Spleen (tissue), 11 donors: ENCODE results near the gene TRIO. TPM values are rescaled to one million over a fixed set of nuclear protein-coding genes. Genes with fewer than 3 reads are reported as not detected.
A peak's percentile ranks its signal among the peaks of the same experiment; 100 is the strongest.

Experiments
- DNase-seq: peaks from one replicate; pipeline ENCODE4 v3.0.0-alpha.2; 2020
- H3K27ac ChIP-seq, 8 donors: fragments of 200-600 bp; sonication (generic) in 7 of 8; 1 replicate in 4 of 8; 2 replicates in 4 of 8; pipeline versions ENCODE4 v1.5.0 to v1.8.0; 2016 to 2021; ENCODE audit warnings: inconsistent platforms in 4 of 8, mild to moderate bottlenecking in 4 of 8, moderate library complexity in 1 of 8
- H3K27me3 ChIP-seq, 7 donors: fragments of 200-600 bp; sonication (generic) in 6 of 7; replicated peaks in 1 of 7; 1 replicate in 4 of 7; 2 replicates in 3 of 7; pipeline versions ENCODE4 v1.5.0 to v1.8.0; 2016 to 2021; ENCODE audit warnings: inconsistent platforms in 3 of 7, mild to moderate bottlenecking in 1 of 7
- H3K36me3 ChIP-seq, 6 donors: fragments of 200-600 bp; sonication (generic) in 5 of 6; 1 replicate in 4 of 6; 2 replicates in 2 of 6; pipeline versions ENCODE4 v1.5.0 to v1.8.0; 2016 to 2021; ENCODE audit warnings: inconsistent platforms in 2 of 6
- H3K4me1 ChIP-seq, 6 donors: fragments of 200-600 bp; sonication (generic) in 5 of 6; 1 replicate in 3 of 6; 2 replicates in 3 of 6; pipeline versions ENCODE4 v1.5.0 to v1.8.0; 2016 to 2021; ENCODE audit warnings: inconsistent platforms in 3 of 6
- H3K4me3 ChIP-seq, 8 donors: fragments of 200-600 bp; sonication (generic) in 7 of 8; 1 replicate in 4 of 8; 2 replicates in 4 of 8; pipeline versions ENCODE4 v1.5.0 to v1.8.0; 2016 to 2021; ENCODE audit warnings: inconsistent platforms in 4 of 8, mild to moderate bottlenecking in 4 of 8, moderate library complexity in 2 of 8
- H3K9me3 ChIP-seq, 8 donors: fragments of 200-600 bp; sonication (generic) in 7 of 8; 1 replicate in 4 of 8; 2 replicates in 4 of 8; pipeline versions ENCODE4 v1.5.0 to v1.8.0; 2016 to 2021; ENCODE audit warnings: inconsistent platforms in 4 of 8
- POLR2A ChIP-seq, 3 donors: fragments of 450-650 bp; IDR thresholded peaks; one replicate each; pipeline ENCODE4 v1.5.1; 2017; ENCODE audit warnings: antibody characterized with exemption in 3 of 3, mild to moderate bottlenecking in 1 of 3
- POLR2AphosphoS5 ChIP-seq, 3 donors: sonication (generic); formaldehyde crosslinking; IDR thresholded peaks; one replicate each; pipeline ENCODE4 v1.5.1; 2017; ENCODE audit warnings: antibody characterized with exemption in 3 of 3
- WGBS, 5 donors: extraction: QIAGEN DNeasy Blood & Tissue Kit in 3 of 5; methylation state at CpG; one replicate each; pipeline versions ENCODE4 v1.1.5 to v1.1.7; 2013 to 2018; 5-methylcytosine and 5-hydroxymethylcytosine counted together
- intact Hi-C: fragments of 100-400 bp; cut with DNase I; formaldehyde crosslinking; loops from one replicate; pipeline ENCODE4 v1.15.0; 2023; ENCODE audit warnings: low total_unique reads
- polyA plus RNA-seq, 3 donors: library from polyadenylated mRNA; stranded (reverse); fragments of 200-250 nt; gene quantifications; one replicate each; pipeline ENCODE4 v1.2.1, GENCODE V29; 2013
- total RNA-seq, 7 donors: library from RNA; depleted of rRNA in 3 of 7; stranded (reverse); fragments of >200 nt in 3 of 7; fragmentation: NEBNext Ultra II Directional in 4 of 7; extraction: Animal tissue kit (Norgen Biotek cat#: 25700) in 4 of 7; gene quantifications; one replicate each; pipeline versions ENCODE4 v1.1.0 to v1.2.1, GENCODE V29; 2016 to 2021
- TF ChIP-seq, protein P1 (sequence below), 11 experiments: fragments of 200-600 bp in 7 of 11; fragments of 450-650 bp in 4 of 11; sonication (generic) in 4 of 11; IDR thresholded peaks in 8 of 11; conservative IDR thresholded peaks in 3 of 11; 1 replicate in 7 of 11; 2 replicates in 4 of 11; pipeline versions ENCODE4 v1.4.0 to v1.8.0; 2016 to 2021; ENCODE audit warnings: antibody characterized with exemption in 11 of 11, inconsistent platforms in 4 of 11, mild to moderate bottlenecking in 1 of 11
- donor health status: healthy with polysubstance abuse.
- donor health status: DM: no; HTN: no; CAD: no; lungs with moderate emphysema.
- donor health status: DM: no; HTN: no; CAD: no.
- donor health status: Bipolar disorder and iron deficiency.
- donor health status: healthy.
- donor health status: DM: no; HTN: no; CAD: no.
- donor health status: DM: yes; HTN: yes; CAD: no.

Gene TRIO
- total and polyA plus RNA-seq, 10 donors, result 21.5 to 280 (median 190) TPM

DNA sequence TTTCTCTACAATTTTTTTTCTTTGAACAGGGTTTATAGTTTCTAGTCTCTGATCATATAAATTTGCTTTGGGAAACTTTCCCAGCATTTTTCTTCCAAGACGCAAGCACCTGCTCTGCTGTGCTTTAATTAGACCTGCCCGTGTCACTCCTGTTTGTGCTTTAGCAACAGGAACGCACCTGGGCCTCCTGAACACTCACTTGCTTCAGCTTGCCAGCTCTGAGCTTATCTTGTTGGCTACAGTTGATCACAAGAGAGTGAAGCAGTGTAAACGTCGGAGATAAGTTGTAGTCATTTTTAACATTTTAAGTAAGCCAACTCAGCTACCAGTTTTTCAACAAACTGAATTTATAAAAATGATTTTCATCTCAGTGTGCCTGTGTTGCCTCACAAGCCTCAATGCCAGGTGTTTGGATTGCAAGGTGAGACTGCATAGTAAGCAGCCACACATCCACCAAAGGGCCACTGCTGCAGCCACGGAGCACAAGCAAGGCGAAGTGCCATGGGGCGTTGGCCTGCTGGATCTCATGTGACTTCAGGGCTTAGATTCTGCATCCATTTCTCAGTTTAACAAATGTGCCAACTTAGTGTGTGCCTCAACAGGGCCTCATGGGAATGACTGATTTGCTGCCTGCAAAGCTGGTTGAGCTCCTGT is 166.9 kb downstream of the TRIO start:
- WGBS, 5 donors, result 89 to 96% (median 94%) methylated on average over 8 of the region's 8 CpGs
- H3K27ac ChIP-seq, result no peak overlapping the region
- no peak overlapping the region for H3K4me3 ChIP-seq
- H3K27me3 ChIP-seq, result no peaks in the 10 kb centered on the region
- H3K36me3 ChIP-seq, result peaks cover 0 to 99% (median 9%) of the 10 kb centered on the region in 6 donors
- intact Hi-C loops, result no loop called here
- TF ChIP-seq, protein P1, sequence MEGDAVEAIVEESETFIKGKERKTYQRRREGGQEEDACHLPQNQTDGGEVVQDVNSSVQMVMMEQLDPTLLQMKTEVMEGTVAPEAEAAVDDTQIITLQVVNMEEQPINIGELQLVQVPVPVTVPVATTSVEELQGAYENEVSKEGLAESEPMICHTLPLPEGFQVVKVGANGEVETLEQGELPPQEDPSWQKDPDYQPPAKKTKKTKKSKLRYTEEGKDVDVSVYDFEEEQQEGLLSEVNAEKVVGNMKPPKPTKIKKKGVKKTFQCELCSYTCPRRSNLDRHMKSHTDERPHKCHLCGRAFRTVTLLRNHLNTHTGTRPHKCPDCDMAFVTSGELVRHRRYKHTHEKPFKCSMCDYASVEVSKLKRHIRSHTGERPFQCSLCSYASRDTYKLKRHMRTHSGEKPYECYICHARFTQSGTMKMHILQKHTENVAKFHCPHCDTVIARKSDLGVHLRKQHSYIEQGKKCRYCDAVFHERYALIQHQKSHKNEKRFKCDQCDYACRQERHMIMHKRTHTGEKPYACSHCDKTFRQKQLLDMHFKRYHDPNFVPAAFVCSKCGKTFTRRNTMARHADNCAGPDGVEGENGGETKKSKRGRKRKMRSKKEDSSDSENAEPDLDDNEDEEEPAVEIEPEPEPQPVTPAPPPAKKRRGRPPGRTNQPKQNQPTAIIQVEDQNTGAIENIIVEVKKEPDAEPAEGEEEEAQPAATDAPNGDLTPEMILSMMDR (IDR thresholded peaks at IDR 0.05 in 8 of 11, conservative IDR thresholded peaks at IDR 0.05 in 3 of 11), result no peak
- TF ChIP-seq POLR2A (IDR thresholded peaks at IDR 0.05), result no peak
- no peak for TF ChIP-seq POLR2AphosphoS5 (IDR thresholded peaks at IDR 0.05)
- no peak for DNase-seq
- no peaks in the 10 kb centered on the region for H3K9me3 ChIP-seq
- H3K4me1 ChIP-seq, result peaks cover 0 to 3% (median 0%) of the 10 kb centered on the region in 6 donors

DNA sequence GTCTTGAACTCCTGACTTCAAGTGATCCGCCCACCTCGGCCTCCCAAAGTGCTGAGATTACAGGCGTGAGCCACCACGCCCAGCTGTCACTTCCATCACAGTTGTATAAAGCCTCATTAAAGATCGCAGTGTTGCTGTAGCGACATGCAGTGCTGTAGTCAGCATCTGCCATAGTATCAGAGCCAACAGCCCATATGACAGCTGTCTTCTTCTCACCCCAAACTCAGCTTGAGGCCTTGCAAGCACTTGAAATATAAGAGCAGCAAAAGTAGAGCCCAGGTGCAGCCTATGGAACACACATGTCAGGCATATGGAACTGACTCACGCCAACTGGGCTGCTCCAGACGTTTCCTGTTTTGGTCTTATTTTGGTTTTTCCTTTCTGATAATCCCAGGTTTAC is 167.8 kb downstream of the TRIO start:
- WGBS, 5 donors, result 87 to 96% (median 95%) methylated on average over 8 of the region's 8 CpGs
- Histone ChIP-seq H3K36me3 (peaks cover 0 to 97% (median 7%) of the 10 kb centered on the region in 6 donors), H3K27ac (no peak overlapping the region), H3K9me3 (no peaks in the 10 kb centered on the region), H3K27me3 (no peaks in the 10 kb centered on the region), H3K4me3 (no peak overlapping the region), H3K4me1 (peaks cover 0 to 3% (median 0%) of the 10 kb centered on the region in 6 donors)
- intact Hi-C loops, result no loop called here
- DNase-seq, result no peak
- TF ChIP-seq POLR2AphosphoS5 (IDR thresholded peaks at IDR 0.05), result no peak
- no peak for TF ChIP-seq POLR2A (IDR thresholded peaks at IDR 0.05)
- TF ChIP-seq, protein P1 (IDR thresholded peaks at IDR 0.05 in 8 of 11, conservative IDR thresholded peaks at IDR 0.05 in 3 of 11), result no peak

DNA sequence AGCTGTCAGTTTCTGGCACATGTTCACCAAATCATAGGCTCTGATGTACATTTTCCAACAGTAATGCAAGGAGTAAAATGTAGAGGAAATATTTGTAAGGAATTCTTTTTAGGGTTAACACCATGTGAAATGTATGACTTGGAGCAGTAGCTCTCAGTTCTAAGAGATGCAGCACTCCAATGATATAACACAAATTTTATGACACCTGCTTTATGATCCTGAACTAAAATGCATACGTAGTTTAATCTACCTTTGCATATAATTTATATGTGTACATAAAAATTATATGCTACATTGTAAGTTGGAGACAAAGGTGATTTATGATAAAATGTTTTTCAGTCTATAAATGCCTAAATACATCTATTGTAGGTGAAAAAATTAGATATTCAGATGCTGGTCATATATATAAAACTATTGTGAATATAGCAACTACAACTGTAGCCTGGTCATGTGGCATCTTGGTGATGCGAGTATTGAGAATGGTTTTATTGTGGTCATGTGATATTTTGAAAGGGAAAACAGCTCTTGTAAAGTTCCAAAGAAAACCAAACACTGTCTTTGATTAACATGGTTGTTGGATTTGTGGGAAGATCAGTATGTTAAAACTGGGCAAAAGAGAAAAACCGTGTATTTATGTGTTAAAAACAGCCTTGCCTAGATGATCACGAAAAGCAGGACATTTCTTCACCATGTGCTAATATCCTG is 171.0 kb downstream of the TRIO start:
- WGBS, 5 donors, result 71 to 92% (median 80%) methylated on average over 4 of the region's 4 CpGs
- H3K36me3 ChIP-seq, result peaks cover 0 to 98% (median 17%) of the 10 kb centered on the region in 6 donors
- H3K4me1 ChIP-seq, result peaks cover 0 to 2% (median 0%) of the 10 kb centered on the region in 6 donors
- H3K27me3 ChIP-seq, result no peaks in the 10 kb centered on the region
- no peak overlapping the region for H3K4me3 ChIP-seq
- intact Hi-C loops, result no loop called here
- H3K9me3 ChIP-seq, result no peaks in the 10 kb centered on the region
- no peak overlapping the region for H3K27ac ChIP-seq
- TF ChIP-seq, protein P1 (IDR thresholded peaks at IDR 0.05 in 8 of 11, conservative IDR thresholded peaks at IDR 0.05 in 3 of 11), result no peak
- TF ChIP-seq POLR2A (IDR thresholded peaks at IDR 0.05) (no peak), POLR2AphosphoS5 (IDR thresholded peaks at IDR 0.05) (no peak)
- no peak for DNase-seq

DNA sequence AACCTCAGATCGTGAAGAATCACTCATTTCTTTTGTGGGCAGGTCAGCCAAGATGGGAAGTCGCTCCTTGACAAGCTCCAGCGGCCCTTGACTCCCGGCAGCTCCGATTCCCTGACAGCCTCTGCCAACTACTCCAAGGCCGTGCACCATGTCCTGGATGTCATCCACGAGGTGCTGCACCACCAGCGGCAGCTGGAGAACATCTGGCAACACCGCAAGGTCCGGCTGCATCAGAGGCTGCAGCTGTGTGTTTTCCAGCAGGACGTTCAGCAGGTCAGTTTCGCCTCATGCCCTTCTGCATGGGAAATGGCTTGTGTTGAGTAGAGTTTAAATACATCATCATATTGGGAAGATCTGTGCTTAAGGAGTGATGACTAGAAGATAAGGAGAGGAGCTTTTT is 173.3 kb downstream of the TRIO start:
- H3K9me3 ChIP-seq, result no peaks in the 10 kb centered on the region
- peaks cover 0 to 98% (median 18%) of the 10 kb centered on the region in 6 donors for H3K36me3 ChIP-seq
- H3K4me1 ChIP-seq, result no peaks in the 10 kb centered on the region
- 51 to 80% (median 77%) methylated on average over 10 to 12 of the region's 12 CpGs for WGBS, 5 donors
- no peaks in the 10 kb centered on the region for H3K27me3 ChIP-seq
- TF ChIP-seq POLR2AphosphoS5 (IDR thresholded peaks at IDR 0.05) (peak in 2 of 3 donors; percentile 40 to 41), POLR2A (IDR thresholded peaks at IDR 0.05) (no peak)
- intact Hi-C loops, result no loop called here
- no peak overlapping the region for H3K4me3 ChIP-seq
- no peak for DNase-seq
- no peak overlapping the region for H3K27ac ChIP-seq
